ENCODE data around the gene GALNT2. TPM values are rescaled to one million over a fixed set of nuclear protein-coding genes. Genes with fewer than 3 reads are reported as not detected.

Gene GALNT2
- total RNA-seq, 1 donor from 2014 or later, result 58.0 TPM

- no peak for DNase-seq (ENCODE audit: low read depth, low spot score)
- Mint-ChIP-seq H3K36me3 (ENCODE audit: low read depth) (peaks cover 5% of the 10 kb centered on the region), H3K27me3 (ENCODE audit: low read depth) (no peaks in the 10 kb centered on the region), H3K4me1 (peaks cover 15% of the 10 kb centered on the region), H3K4me3 (no peak overlapping the region), H3K27ac (ENCODE audit: unreplicated experiment) (no peak overlapping the region), H3K9me3 (no peaks in the 10 kb centered on the region)
- TF ChIP-seq CTCF (conservative IDR thresholded peaks at IDR 0.05), result no peak
Measured at GRCh38 chr1:230280054-230280795, 213.2 kb downstream of the GALNT2 start.

DNA sequence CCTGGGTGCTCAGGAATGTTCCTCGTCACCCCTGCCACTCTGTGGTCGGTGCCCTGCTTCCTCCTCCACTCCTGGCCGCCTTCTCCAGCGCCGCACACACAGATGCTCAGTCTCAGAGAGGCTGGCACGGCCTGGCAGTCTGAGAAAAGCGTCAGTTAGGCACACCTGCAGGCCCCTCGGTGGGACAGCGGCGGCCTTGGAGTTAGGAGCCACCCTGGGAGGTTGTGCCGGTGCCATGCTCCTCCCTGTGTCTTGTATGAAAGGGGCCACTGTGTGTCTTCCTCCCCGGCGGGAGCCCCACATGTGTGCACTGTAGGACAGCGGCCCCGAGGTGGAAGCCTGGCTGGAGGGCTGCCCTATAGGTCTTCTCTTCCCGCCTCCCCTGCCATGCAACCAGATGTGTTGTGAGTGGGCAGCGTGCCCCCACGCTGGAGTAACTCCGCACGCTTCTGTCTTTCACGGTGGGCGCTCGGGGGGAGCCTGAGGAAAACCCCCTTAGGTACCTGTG is 213.9 kb downstream of the GALNT2 start:
- no peak overlapping the region for H3K27ac Mint-ChIP-seq (ENCODE audit: unreplicated experiment)
- peaks cover 15% of the 10 kb centered on the region for H3K4me1 Mint-ChIP-seq
- DNase-seq (ENCODE audit: low read depth, low spot score), result no peak
- H3K36me3 Mint-ChIP-seq (ENCODE audit: low read depth), result peaks cover 5% of the 10 kb centered on the region
- no peak for TF ChIP-seq CTCF (conservative IDR thresholded peaks at IDR 0.05)
- no peak overlapping the region for H3K4me3 Mint-ChIP-seq
- H3K27me3 Mint-ChIP-seq (ENCODE audit: low read depth), result no peaks in the 10 kb centered on the region
- no peaks in the 10 kb centered on the region for H3K9me3 Mint-ChIP-seq

DNA sequence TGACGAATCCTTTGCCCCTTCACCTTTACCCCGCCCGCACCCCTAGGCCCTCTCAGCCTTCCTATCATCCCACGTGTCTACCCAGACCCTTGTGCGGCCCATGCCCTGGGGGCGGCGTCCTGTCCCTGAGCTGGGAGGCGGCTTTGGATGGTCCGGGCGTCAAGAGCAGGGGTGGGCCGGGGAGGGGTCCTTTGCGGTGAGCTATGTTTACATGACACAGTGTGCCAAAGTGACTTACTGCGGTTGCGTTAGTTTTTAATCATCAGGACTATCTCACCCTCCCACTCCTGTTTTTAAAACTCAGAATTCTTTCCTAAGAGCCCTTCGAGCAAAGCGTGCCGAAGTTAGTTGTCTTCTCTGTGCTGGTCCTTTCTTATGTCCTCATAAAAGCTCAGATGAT is 214.5 kb downstream of the GALNT2 start:
- Mint-ChIP-seq H3K27me3 (ENCODE audit: low read depth) (no peaks in the 10 kb centered on the region), H3K4me3 (no peak overlapping the region), H3K9me3 (no peaks in the 10 kb centered on the region), H3K4me1 (peaks cover 13% of the 10 kb centered on the region), H3K27ac (ENCODE audit: unreplicated experiment) (no peak overlapping the region), H3K36me3 (ENCODE audit: low read depth) (peaks cover 4% of the 10 kb centered on the region)
- no peak for TF ChIP-seq CTCF (conservative IDR thresholded peaks at IDR 0.05)
- DNase-seq (ENCODE audit: low read depth, low spot score), result no peak

GRCh38 chr1:230282157-230282556 is 215.1 kb downstream of the GALNT2 start:
- H3K27ac Mint-ChIP-seq (ENCODE audit: unreplicated experiment), result no peak overlapping the region
- no peaks in the 10 kb centered on the region for H3K9me3 Mint-ChIP-seq
- H3K4me3 Mint-ChIP-seq, result no peak overlapping the region
- peaks cover 2% of the 10 kb centered on the region for H3K36me3 Mint-ChIP-seq (ENCODE audit: low read depth)
- no peak for TF ChIP-seq CTCF (conservative IDR thresholded peaks at IDR 0.05)
- DNase-seq (ENCODE audit: low read depth, low spot score), result no peak
- no peaks in the 10 kb centered on the region for H3K27me3 Mint-ChIP-seq (ENCODE audit: low read depth)
- H3K4me1 Mint-ChIP-seq, result peaks cover 7% of the 10 kb centered on the region

GRCh38 chr1:230283678-230284077 is 216.6 kb downstream of the GALNT2 start:
- TF ChIP-seq CTCF (conservative IDR thresholded peaks at IDR 0.05), result no peak
- no peak for DNase-seq (ENCODE audit: low read depth, low spot score)

More at GRCh38 chr1:230283678-230284077, 216.6 kb downstream of the GALNT2 start:
- no peak overlapping the region for H3K27ac Mint-ChIP-seq (ENCODE audit: unreplicated experiment)
- H3K36me3 Mint-ChIP-seq (ENCODE audit: low read depth), result peaks cover 2% of the 10 kb centered on the region
- H3K4me1 Mint-ChIP-seq, result no peaks in the 10 kb centered on the region
- H3K27me3 Mint-ChIP-seq (ENCODE audit: low read depth), result no peaks in the 10 kb centered on the region
- H3K4me3 Mint-ChIP-seq, result no peak overlapping the region
- no peaks in the 10 kb centered on the region for H3K9me3 Mint-ChIP-seq

All from neural crest cell (in vitro differentiated cells).